Dedifferentiated amniotic fluid mesenchymal stem cell (primary cell): ENCODE measurements around the gene NCF4.

ENCODE experiments used
- DNase-seq: peaks from one replicate; pipeline ENCODE4 v3.0.0-alpha.2; 2016; ENCODE audit errors: extremely low spot score

The NCF4 gene

GRCh38 chr22:36864454-36865215, 3.8 kb downstream of the NCF4 start:
- no peak for DNase-seq

DNA sequence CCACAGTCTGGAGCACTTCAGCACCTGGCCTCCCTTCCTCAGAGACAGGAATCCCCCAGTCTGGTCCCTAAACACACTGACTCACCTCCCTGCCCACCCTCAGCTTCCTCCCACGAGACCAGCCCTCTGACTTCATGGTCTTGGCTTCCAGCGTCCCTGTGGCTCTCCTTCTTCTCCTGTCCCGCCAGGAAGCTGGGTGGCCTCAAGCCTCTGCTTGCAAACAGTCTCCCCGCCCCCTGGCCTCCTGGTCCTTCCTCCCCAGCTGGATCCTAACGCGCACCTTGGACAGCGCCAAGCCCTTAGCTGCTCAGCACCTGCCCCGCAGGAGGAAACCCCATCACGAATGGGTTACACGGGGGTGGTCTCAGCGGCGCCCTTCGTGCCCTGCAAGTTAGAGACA, 4.5 kb downstream of the NCF4 start:
- DNase-seq, result no peak

DNA sequence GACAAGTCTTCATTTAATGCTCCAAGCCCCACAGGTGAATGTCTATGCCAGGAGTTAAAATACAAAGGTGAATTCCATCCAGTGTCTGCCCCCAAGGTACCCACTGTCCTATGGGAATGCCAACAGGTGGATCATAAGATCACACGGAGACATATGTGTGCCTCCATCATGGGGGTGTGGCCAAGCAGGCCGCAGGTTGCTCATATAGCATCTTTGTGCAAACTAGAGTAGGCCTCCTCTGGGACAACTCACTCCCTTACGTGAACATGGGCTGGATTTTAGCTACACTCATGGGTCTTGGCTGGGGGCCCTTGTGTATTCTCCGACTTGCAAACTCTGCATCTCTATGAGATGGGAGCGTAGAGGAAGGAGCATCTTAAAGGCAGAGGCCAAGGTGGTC, 6.9 kb downstream of the NCF4 start:
- DNase-seq, result no peak

DNA sequence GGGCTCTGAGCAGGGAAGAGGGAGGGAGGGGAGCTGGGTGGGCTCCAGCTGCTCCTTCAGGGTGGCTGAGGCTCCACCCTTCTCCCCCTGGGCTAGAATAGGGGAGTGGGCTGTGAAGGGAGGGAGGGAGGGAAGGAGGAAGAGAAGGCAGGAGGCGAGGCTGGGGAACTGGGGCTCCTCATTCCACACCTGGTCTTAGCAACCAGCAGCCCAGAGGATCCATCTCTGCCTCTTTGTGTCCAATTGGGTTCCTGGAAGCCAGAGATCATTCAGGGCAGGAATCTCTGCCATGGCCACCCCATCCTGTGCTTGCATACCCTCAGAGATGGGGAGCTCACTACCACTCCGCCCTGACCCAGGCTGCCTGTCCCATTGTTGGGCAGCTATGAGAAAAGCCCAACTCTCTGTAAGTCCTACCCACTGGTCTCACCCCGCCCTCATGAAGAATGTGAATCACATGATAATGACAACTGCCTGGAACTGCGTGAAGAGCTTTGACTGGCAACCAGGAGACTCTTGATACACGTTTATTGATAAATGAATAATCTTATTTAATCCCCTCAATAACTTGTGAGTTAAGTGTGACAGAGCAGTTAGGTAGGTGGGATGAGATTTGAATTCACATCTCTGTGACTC, 7.9 kb downstream of the NCF4 start:
- DNase-seq, result no peak

DNA sequence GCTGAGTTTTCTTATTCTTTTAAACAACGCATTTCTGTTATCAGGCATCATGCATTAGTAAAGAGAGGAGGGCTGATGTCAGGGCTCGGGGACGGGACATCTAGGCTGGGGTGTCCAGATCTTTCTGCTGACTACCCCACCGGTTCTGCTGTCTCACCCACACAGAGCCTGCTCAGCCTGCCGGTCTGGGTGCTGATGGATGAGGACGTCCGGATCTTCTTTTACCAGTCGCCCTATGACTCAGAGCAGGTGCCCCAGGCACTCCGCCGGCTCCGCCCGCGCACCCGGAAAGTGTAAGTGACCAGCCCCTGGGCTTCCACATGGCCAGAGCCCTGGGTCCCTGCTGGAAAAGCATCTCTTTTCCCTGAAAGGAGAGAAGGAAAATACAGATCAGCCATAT, 9.4 kb downstream of the NCF4 start:
- DNase-seq, result no peak

GRCh38 chr22:36871669-36872081, 10.9 kb downstream of the NCF4 start:
- no peak for DNase-seq

DNA sequence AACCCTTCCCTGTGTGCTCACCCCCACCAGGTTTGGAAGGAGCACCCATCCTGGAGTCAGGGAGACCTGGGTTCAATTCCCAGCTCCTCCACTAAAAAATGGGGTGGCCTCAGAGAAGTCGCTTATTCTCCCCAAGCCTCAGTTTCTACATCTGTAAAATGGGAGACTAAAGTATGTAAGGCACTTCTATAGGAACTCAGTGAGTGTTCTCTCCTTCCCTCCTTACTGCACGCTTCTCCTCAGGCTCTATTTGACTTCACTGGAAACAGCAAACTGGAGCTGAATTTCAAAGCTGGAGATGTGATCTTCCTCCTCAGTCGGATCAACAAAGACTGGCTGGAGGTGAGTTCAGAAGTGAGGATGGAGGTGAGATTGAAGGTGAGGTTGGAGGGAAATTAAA, 11.3 kb downstream of the NCF4 start:
- no peak for DNase-seq

GRCh38 chr22:36872866-36873498, 12.2 kb downstream of the NCF4 start:
- no peak for DNase-seq

DNA sequence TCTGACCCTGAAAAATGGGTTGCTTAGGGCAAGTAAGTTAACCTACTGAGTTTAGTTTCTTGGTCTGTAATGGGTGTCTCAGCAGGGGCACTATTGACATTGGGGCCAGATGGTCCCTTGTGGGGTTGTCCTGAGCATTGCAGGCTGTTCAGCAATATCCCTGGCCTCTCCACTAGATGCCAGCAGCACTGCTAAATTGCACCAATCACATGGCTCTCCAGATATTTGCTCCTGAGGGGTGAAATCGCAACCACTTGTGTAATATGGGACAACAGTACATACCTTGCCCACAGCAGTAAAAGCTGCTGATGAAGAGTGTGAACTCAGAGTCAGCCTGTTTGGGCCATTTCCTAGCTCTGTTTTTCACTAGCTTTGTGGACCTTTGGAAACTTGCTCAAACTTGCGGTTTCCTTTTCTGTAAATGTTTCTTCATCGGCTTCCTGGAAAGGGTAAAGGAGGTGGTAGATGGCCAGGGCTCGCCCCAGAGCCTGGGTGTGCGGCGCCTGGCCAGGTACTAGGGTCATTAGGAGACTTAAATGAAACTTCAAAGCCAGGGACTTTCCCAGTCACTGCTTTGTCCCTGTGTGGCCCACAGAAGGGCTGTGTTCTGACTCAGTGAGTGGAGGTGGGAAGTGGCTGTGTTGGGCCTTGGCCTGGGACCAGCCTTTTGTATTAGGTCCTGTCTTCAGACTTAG, 13.0 kb downstream of the NCF4 start:
- DNase-seq, result no peak

GRCh38 chr22:36874309-36874696, 13.5 kb downstream of the NCF4 start:
- DNase-seq, result no peak

GRCh38 chr22:36874736-36875135, 13.9 kb downstream of the NCF4 start:
- no peak for DNase-seq

DNA sequence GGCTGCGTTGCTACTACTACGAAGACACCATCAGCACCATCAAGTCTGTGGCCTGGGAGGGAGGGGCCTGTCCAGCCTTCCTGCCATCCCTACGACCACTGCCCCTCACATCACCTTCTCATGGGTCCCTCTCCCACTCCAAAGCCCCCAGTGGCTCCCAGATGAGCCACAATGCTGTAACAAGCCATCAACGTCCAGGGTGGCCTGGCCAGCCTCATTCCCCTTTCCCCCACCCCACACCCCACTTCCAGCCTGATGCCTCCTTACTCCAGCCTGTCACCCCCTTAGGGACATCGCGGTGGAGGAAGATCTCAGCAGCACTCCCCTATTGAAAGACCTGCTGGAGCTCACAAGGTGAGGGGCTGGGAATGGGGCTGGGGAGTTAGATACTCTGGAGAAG, 14.9 kb downstream of the NCF4 start:
- no peak for DNase-seq

- peak; percentile 39 for DNase-seq
Measured at GRCh38 chr22:36879775-36880174, 19.0 kb downstream of the NCF4 start.

DNA sequence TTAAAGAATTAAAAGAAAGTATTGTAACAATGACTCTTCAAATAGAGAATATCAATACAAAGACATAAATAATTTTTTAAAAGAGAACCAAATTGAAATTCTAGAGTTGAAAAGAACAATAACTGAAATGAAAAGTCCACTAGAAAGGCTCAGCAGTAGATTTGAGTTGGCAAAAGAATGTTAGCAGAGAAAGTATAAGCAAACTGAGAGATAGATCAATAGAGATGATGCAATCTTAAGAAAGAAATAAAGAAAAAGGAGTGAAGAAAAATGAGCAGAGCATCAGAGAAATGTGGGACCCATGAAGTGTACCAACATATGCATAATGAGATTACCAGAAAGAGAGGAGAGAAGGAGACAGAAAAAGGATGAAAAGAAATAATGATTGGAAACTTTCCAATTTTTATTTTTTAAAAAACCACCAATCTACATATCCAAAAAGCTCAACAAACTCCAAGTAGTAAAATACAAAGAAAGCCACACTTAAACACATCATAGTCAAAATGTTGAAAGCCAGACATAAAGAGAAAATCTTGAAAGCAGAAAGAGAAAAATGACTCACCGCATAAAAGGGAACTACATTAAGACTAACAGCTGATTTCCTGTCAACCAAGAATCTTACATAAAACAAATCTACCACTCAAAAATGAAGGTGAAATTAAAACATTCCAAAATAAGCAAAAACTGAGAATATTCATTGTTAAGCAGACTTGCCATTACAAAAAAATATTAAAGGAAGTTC, 20.9 kb downstream of the NCF4 start:
- no peak for DNase-seq

DNA sequence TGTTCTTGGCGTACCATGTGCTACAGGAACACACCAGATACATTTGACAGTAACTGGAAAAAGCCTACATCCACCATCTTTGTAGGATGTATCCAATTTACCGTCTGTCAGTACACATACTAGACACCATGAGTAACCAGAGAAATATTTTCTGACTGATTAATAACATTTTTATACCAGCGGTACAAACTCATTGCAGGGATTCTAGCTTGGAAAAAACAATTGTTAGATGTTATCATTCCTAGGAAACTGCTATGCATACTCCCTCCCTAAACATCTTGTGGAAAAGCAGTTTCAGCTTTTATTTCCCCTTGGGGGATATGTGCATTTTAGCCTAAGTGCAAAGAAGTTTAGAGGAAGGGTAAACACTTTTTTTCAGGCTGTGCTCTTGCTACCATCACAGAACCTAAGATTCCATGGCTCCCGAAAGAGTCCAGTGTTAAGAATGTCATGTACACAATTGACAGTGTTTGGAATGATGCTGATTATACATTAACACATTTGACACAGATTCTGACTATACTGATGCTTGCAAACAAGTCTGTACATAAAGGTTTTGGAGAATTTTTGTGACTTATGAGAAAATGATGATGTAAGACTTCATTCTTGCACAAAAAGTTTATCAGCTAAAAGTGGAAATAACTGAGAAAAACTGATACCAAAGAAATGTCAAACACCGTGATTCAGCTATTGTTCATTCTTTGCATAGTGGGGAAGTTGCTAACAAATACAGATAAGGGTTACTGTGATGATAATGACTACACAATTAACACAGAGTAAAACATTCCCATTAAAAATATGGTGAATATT, 23.7 kb downstream of the NCF4 start:
- DNase-seq, result no peak

DNA sequence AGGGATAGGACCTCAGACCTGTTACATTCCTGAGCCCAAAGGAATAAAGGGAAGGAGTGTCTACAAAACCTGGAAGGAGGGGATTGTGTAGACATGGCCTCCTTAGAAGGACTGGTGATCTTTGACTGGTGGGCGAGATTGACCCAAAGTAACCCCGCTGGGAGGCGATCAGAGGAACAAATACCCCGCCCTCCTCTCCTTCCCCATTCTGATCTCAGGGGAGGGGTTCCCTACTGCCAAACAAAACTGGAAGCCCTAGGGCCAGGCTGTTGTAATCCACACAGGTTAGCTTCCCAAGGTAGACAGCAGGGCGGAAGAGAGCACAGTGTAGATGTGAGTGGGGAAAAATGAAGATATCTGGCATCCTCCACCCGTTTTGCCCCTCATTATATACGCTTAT, 24.7 kb downstream of the NCF4 start:
- no peak for DNase-seq

DNA sequence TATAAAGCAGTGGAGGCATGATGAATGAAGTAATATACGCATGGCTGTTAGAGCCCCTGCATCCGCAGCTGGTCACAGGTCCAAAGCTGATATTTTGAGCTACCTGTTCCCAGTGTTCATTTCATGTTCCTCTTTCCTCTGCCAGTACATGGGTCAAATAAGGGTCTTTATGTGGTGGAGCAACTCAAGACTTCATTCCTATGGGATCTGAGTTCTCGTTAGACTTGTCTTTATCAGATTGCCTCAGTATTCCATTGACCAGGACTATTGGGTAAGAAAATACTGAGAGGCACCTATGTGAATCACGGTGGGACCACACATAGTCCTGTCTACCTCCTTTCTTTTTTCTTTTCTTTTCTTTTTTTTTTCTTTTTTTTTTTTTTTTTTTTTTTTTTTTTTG, 25.2 kb downstream of the NCF4 start:
- no peak for DNase-seq

DNA sequence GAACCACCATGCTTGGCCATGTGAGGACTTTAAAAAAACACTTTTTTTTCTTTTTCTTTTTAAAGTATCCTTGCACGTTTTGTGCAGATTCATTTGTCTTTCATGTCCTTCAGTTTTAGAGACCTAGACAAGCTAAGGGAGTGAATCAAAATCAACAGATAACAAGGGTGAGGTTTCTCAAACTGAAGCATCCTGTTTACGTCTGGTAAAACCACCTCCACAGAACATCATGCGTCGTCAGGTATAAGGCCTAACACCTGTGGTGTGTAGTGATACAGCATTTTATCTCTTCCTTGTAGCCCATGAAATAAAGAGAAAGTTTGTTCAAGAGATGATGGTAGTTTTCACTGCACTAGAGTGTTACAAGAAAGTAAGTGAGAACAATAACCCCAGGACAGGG, 26.4 kb downstream of the NCF4 start:
- DNase-seq, result no peak

GRCh38 chr22:36891646-36892045, 30.8 kb downstream of the NCF4 start:
- DNase-seq, result no peak

- no peak for DNase-seq
Measured at GRCh38 chr22:36892292-36892691, 31.5 kb downstream of the NCF4 start.

DNA sequence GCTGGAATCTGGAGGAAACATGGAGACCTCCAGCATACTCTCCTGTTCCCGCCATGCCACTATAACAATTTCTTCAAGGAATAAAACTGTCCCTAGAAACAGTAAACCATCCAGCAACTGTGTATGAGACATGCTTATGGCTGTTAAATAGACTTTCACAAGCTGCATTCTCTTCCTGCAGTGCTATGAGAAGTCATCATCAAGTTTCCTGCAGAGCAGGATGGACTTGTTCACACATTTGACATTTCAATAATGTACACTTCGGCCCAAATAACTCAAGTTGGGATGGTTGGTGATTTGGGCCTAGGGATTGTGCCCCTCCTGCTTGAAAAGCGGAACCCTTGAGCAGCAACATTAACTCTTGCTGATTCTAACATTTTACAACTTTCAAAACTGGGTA, 32.5 kb downstream of the NCF4 start:
- no peak for DNase-seq
